ENCODE data around the gene SLC6A4.

The SLC6A4 gene

GRCh38 chr17:30235386-30236296, at the start of gene SLC6A4:
TSS of gene SLC6A4 (minus strand) at chr17:30235697. CDS start at chr17:30221958, 13,739 bp downstream.
- peak; percentile 26 for DNase-seq

DNA sequence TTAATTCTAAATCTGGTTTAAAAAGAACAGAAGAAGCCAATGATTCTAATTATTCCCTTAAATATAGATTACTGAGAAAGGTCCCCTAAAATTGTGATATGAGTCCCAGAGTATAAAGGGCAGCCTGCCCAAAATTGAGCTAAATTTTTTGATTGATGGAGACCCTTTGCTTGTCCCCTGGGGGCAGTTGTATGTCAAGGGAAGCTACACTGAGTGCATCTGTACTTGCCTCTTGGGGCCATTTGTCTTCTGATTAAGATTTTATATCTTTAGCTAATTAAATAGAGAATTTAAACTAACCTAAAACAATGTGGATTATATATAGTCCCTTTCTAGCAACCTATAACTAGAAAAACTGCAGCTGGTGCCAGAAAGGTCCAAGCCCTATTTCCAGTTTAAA, 43.7 kb upstream of the SLC6A4 start:
- DNase-seq: no peak

GRCh38 chr17:30278032-30278431, 42.5 kb upstream of the SLC6A4 start:
- peak; percentile 25 for DNase-seq

DNA sequence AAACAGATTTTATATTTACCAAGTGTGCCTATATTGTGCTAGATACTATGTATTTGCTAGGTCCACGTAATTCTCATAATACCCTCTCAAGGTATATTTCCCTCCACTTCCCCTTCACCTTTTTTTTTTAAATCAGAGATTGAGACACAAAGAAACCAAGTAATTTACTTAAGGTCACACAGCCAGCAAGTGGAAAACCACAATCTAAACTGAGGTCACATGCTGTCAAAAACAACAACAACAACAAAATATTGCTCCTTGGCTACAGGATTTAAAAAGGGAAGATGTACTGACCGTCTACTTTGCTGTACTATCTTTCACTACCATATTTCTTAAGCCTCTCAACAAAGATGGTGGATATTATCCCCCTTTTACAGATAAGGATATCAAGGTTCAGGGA, 40.4 kb upstream of the SLC6A4 start:
- DNase-seq: no peak

- no peak for DNase-seq
Measured at GRCh38 chr17:30274887-30275286, 39.4 kb upstream of the SLC6A4 start.

DNA sequence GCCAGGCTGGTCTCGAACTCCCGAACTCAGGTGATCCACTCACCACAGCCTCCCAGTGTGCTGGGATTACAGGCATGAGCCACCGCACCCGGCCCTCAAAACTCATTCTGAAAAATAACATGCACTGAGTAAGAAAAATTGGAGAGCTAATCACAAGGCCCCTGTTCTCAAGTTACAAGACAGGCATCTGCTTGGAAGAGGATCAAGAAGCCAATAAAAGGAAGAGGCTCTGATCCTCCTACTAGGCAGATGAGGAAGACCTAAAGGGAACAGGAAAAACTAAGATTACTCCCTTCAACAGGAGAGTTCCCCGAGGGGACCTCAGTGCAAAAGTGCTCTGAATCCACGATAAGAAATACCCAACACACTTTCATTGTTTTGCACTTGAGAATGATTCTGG, 37.9 kb upstream of the SLC6A4 start:
- DNase-seq: no peak

- peak; percentile 59 for DNase-seq
Measured at GRCh38 chr17:30271102-30271501, 35.6 kb upstream of the SLC6A4 start.

GRCh38 chr17:30267625-30268024, 32.1 kb upstream of the SLC6A4 start:
- peak; percentile 21 for DNase-seq

DNA sequence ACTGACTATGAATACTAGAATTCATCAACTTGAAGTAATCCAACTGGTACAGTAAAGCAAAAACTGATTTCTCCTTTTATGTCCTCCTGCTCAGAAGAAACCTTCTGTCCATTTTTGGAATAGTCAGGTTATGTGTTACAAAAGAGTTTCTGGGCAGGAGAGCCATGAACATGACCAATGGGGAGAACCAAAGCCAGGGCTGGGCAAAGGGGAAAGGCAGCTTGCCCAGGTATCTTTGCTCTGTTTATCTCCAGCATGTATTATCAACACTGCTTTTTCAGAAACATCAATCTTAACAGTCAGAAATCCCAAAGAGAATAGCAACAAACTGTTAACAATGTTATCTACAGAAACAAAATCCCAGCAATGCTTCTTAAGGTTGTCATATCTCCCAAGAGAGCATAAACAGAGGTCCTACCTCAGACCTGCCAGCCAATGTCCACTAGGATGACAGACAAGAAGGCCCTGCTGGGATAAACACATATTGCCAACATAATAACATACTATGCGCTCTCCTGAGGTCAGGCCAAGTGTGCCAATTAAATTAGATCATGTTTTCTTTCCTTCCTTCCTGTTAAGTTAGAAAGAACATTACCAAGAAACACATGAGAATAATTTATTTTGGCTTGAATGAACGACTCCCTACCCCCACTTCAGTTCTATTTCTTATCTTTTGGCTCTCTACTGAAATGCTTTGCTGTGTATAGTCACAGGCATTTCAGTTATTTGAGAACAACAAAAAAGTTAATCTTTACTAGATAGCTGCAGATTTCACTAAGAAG, 28.2 kb upstream of the SLC6A4 start:
- no peak for DNase-seq

DNA sequence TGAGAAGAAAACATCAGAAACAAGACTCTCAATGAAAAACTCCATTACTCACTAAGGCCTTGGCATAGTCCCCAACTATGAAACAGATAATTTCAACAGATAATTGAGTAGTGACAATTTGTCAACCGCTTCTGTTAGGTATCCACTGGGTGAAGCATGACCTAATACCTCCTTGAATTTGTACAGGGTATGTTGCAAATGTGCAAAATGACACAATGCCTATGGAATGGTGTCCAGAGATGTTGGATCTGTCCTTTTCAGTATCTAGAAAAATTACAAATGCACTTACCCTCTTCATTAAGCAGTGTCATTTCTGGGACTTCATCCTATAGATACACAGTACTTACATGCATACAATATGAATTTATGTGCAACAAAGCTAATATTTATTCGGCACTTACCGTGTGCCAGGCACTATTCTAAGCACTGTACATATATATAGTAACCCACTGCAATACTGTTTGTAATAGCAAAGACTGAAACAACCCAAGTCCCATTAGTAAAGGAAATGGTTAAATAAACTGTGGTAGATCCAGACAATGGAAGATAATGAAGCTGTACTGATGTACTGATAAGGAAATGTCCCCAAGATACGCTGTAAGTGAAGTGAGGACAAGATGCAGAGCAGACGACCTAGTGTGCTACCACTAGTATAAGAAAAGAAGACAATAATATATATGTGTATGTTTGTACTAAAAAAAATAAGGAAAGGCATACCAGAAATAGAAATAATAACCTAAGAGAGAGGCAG, 21.4 kb upstream of the SLC6A4 start:
- DNase-seq: peak; percentile 65

GRCh38 chr17:30254150-30254549, 18.7 kb upstream of the SLC6A4 start:
- DNase-seq: no peak

GRCh38 chr17:30253312-30253711, 17.8 kb upstream of the SLC6A4 start:
- DNase-seq: no peak

- DNase-seq: no peak
Measured at GRCh38 chr17:30251931-30252330, 16.4 kb upstream of the SLC6A4 start.

DNA sequence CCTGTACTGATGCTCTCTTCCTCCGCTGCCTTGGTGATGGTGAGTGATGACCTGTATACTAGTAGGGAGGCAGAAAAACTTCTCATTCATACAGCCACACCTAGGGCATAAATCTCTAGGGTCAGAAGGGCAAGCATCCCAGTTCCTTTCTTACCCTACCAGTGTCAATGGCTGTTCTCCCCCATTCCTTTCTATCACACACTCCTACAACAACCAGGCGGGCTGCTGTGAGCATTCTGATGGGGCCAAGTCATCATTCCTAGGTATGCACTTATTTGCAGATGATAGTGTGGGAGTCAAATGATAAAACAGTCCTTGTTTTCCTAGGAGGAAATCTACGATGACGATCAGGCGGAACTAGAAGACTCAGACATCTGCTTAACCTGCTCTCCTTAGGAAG, 14.0 kb upstream of the SLC6A4 start:
- DNase-seq: no peak

DNA sequence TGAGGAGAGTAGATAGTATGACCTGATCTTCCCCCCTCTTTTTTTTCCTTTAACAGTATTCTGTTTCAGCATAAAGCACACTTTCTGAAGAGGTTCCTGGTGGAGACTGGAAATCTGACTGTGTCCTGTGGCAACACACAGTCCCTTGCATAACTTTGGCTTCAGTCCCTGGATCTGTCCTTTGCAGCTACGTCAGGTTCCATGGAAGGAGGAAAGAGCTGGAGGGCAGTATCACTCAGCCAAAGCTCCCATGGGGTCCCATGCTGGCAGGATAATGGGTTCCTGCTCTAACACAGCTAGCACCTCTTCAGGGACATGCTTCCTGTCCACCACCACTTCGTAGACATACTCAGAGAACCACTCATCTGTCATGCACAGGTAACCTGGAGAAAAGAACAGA, 13.3 kb upstream of the SLC6A4 start:
- no peak for DNase-seq

- no peak for DNase-seq
Measured at GRCh38 chr17:30246460-30246859, 11.0 kb upstream of the SLC6A4 start.

DNA sequence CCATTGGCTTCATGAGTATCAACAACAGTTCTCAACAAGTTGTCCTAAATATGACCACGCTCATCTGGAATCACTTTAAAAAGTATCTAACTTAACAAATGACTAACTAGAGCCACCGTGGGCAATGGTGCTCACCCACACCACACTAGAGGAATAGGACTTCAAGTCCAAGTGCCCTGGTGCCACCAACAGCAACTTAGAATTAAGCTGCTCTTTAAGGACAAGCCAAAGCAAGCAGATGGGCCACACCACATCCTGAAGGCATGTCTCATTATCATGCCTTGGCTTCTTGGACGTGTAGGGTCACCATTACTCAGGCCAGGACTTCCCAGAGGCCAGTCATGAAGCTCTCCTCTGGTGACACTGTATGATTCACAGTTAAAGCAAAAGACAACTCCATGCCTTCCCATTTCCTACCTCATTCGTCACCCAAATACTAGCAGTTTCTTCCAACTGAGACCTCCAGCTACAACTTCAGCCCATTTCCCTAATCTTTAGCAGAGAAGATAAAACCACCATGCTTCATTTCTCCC, 9.4 kb upstream of the SLC6A4 start:
- DNase-seq: peak; percentile 91

DNA sequence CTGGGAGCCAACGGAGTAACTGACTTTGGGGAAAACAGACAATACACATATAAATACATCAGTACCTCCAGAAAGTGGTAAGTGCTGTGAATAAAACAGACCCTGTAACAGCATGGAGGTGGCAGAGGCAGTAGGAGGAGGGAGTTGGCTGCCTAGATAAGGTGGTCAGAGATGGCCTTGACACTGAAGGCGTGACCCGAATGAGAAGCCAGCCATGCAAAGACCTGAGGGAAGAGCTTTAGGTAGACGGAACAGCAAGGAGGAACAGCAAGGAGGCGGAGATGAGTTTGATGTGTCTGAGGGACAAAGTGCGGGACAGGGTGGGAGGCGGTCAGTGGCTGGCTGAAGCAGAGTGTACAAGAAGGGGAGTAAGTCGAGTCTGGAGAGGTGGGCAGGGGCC, 8.1 kb upstream of the SLC6A4 start:
- DNase-seq: no peak

GRCh38 chr17:30243002-30243401, 7.5 kb upstream of the SLC6A4 start:
- DNase-seq: no peak

GRCh38 chr17:30241051-30241450, 5.6 kb upstream of the SLC6A4 start:
- DNase-seq: no peak

DNA sequence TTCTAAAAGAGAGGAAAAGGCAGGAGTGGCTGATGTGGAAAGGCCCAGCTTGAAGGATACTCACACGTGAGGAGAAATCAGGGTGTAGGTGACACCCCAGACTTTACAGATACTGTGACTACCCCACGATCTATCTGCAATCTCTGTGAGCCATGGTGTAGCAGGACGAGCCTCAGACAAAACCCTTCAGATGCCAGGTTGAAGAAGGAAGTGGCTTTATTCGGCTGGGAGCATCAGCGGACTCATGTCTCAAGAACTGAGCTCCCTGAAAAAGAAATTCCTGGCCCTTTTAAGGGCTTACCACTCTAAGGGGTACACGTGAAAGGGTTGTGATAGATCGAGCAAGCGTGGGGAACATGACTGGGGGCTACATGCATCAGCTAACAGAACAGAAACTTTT, 4.7 kb upstream of the SLC6A4 start:
- no peak for DNase-seq

GRCh38 chr17:30239089-30239462, 3.6 kb upstream of the SLC6A4 start:
- DNase-seq: no peak

All from EL (cell line).